ENCODE data around the gene WWOX.

GRCh38 chr16:79049040-79049439 is 949.6 kb downstream of the WWOX start:
- no peak for TF ChIP-seq CTCF (IDR thresholded peaks at IDR 0.05)
- TF ChIP-seq POLR2A (IDR thresholded peaks at IDR 0.05) = no peak
- no peak for TF ChIP-seq EP300 (IDR thresholded peaks at IDR 0.05)
